ENCODE measurements around the gene MAP2K3.
"Not testable (repeated sequence)": the region's sequence is repeated elsewhere in the genome, so short reads cannot be mapped to it uniquely, and the experiment has no call there.

Gene MAP2K3

DNA sequence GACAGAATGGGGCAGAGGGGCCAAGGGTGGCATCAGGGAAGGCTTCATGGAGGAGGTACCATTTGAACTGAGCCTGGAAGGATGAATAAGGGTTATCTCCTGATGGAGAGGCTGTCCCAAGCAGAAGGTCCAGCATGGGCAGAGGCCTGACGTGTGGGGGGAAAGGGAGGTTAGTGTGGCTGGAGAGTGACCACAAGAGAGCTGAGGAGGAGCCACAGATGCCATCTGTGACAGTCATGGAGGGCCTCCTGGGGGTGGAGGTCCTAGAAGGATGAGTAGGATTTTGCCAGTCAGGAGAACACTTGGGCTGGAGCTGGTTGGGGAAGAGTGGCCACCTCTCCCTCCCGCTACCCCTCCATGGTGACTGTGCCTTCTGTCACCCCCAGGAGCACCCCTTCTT lies 29.2 kb downstream of the MAP2K3 start:
- not testable (repeated sequence) for DNase-seq

DNA sequence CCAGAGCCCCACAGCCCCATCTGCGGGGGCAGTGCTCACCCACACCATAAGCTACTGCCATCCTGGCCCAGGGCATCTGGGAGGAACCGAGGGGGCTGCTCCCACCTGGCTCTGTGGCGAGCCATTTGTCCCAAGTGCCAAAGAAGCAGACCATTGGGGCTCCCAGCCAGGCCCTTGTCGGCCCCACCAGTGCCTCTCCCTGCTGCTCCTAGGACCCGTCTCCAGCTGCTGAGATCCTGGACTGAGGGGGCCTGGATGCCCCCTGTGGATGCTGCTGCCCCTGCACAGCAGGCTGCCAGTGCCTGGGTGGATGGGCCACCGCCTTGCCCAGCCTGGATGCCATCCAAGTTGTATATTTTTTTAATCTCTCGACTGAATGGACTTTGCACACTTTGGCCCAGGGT lies 29.8 kb downstream of the MAP2K3 start:
- not testable (repeated sequence) for DNase-seq

GRCh38 chr17:21314701-21315111 lies 30.2 kb downstream of the MAP2K3 start:
- not testable (repeated sequence) for DNase-seq

DNA sequence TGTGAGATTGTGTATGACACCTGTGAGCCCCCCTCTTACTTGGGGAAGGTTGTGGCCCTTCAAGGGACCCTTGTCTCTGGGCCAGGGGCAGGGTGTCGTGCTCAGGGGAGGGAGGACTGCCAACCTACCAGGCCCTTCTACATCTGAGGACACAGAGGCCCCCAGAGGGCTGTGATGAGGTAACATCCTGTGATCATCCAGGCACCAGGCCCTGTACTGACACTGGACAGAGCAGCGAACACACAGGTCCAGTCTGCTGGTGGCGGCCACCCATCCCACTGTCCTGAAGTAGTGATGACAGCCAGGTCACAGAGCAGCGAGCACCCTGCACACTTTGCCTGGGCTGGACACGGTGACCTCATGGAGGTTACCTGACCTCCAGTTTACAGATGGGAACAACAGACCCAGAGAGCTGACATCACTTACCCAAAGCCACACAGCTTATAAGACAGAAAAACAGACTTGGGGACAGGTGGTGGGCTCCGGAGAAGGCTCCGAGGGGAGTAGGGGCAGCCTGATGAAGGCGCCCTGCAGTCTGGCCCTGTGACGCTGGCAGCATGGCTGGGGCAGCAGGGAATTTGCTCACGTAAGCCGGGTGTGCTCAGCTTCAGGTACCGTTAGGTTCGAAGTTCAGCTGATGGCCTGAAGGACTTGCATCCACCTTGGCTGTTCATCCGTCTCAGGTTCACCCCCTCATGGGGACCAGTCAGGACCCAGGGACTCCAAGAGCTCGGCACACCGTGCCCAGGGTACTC lies 30.9 kb downstream of the MAP2K3 start:
- not testable (repeated sequence) for DNase-seq

GRCh38 chr17:21316212-21316886 lies 31.8 kb downstream of the MAP2K3 start:
- not testable (repeated sequence) for DNase-seq

GRCh38 chr17:21316887-21317500 lies 32.5 kb downstream of the MAP2K3 start:
- not testable (repeated sequence) for DNase-seq

DNA sequence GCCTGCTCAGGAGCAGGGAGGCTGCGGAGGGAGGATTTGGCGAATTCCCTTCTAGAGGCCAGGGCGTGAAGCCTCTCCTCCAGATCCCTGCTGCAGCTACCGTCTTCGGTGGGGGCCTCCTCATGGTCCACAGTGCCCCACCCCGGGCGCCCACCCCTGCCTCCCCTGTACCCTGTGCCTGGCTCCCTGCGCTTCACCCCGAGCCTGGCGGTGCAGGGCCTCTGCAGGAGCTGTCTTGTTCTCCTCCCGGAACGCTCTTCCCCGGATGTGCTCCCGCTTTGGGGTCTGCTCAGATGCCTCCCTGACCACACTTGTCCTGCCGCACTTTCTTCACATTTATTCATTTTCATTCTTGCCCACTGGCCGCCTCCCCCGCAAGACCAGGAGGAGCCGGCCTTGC lies 33.3 kb downstream of the MAP2K3 start:
- not testable (repeated sequence) for DNase-seq

GRCh38 chr17:21318439-21318838 lies 33.9 kb downstream of the MAP2K3 start:
- DNase-seq, result no peak

- not testable (repeated sequence) for DNase-seq
Measured at GRCh38 chr17:21318856-21319255, 34.3 kb downstream of the MAP2K3 start.

DNA sequence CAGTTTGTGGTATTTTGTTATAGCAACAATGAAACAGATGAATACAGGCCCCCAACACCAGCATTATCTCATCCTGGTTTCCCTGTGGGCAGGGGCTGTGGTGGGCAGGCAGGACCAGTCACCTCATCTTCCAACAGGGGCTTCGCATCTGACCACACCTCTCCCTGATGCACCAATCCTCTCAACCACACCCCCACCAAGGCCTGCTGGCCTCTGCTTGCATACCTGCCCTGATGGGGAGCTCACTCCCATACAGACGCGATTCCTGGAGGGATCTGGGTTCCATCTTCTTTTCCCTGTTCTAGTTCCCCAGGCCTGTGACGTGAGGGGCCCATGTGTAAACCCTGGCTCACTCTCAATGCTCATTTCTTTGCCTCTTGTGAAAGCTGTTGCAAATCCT lies 34.7 kb downstream of the MAP2K3 start:
- DNase-seq, result not testable (repeated sequence)

DNA sequence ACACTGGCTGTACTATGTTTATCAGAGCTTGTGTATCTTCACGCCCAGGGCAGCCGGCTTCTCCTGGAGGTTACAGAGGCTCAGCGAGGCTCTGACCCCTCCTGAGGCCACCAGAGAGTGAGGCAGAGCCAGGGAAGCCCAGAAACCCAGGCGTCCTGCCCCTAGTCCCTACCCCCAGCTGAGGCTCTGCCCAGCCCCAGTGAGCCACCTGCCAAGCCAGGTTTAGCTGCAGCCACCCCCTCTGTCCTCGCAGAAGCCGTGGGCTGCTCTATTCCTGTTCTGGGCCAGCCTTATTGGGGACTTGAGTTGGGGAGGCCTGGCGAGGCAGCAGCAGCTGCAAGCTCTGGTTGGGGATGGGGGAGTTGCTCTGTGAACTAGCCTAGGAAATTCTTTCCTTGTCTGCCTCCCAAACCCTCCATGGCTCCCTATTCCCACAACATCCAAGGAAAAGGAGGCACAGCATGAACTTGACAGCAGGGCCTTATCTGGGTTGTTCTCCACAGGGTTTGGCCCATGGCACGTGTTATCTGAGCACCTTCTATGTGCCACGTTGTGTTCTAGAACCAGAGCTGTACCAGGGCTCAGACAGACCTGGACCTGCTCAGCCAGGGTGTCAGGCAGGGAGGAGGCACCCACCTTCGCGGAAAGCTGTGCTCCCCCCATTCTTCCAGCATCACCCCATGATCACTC lies 35.3 kb downstream of the MAP2K3 start:
- not testable (repeated sequence) for DNase-seq

DNA sequence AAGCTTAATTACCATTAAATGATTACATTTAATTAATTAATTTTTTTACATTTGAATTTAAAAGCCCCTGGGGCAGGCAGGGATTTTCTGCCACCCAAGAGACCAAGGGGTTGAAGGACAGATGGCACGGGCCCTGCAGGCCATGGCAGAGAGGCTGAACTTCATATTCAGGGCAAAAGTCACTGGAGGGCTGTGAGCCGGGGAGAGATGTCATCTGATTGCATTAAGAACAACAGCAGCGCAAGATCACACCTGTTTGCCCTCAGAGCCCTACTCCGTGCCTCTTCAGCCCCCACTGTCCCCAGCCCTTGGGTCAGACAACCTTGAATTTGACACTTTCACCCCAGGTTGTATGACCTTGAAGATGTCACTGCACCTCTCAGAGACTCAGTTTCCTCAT lies 35.9 kb downstream of the MAP2K3 start:
- DNase-seq, result not testable (repeated sequence)

GRCh38 chr17:21321061-21321460 lies 36.5 kb downstream of the MAP2K3 start:
- not testable (repeated sequence) for DNase-seq

DNA sequence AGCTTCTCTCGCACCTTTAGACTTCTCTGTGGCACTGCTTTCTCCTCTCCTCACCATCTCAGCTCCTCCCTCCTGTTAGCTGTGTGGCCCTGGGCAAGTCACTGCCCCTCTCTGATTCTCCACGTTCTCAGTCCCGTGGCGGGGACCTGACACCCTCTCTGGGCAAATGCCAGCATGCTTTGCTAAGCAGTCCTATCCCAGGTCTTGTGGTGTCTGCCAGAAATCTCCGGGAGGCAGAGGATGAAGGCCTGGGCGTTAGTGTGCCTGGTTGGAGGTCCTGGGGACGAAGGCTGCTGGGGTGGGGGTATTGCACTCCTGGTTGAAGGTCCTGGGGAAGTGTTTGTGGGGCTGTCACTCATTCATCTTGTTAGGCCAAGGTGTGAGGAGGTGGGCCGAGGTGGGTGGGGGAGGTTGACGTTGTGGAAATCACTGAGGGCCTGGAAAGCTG lies 37.3 kb downstream of the MAP2K3 start:
- not testable (repeated sequence) for DNase-seq

- not testable (repeated sequence) for DNase-seq
Measured at GRCh38 chr17:21323257-21324111, 39.0 kb downstream of the MAP2K3 start.

- DNase-seq, result not testable (repeated sequence)
Measured at GRCh38 chr17:21324741-21325140, 40.2 kb downstream of the MAP2K3 start.

DNA sequence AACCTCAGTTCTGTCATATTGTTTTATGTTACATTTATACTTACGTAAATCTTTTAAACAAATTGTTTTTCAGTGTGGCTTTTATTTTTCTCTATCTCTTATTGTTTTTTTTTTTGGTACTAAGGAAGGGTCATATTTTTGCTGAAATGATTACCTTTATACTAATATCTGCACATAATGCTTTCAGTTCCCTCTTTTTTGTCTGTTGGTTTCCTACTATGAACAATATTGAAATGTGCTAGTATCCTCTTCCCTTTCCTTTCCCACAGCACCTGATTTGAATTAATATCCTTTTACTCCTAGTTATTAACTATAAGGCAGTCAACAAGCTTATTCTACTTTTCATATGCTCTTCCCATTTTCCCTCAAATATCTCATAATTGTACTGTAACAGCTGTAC lies 43.4 kb downstream of the MAP2K3 start:
- DNase-seq, result not testable (repeated sequence)

DNA sequence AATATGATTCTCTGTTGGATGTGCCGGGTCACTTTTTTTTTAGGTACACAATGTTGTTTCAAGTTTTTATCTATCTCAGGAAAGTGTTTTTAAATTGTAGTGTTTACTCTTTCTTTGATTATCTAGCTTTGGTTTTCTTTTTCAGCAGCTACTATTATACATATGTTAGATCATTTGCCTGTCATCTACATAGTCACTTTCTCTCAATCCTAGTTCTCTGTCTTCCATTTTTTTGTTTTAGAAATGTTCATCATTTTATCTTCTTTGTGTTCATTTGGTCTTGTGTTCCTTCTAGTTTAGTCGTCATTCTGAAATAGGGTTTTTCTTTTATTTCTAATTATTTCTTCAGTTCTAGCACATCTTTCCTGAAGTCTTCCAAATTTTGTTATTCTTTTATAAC lies 44.3 kb downstream of the MAP2K3 start:
- DNase-seq, result not testable (repeated sequence)

GRCh38 chr17:21330436-21331160 lies 46.1 kb downstream of the MAP2K3 start:
- no peak for DNase-seq

- DNase-seq, result not testable (repeated sequence)
Measured at GRCh38 chr17:21336541-21337294, 52.2 kb downstream of the MAP2K3 start.
